ENCODE measurements around the gene CCND2. TPM values are rescaled to one million over a fixed set of nuclear protein-coding genes. Genes with fewer than 3 reads are reported as not detected.

Gene CCND2
- total and polyA plus RNA-seq, 2 of the 8 experiments (the other 6 are each of a cell fraction or from before 2014, with no cell fraction given), result 41.7 to 223 TPM

DNA sequence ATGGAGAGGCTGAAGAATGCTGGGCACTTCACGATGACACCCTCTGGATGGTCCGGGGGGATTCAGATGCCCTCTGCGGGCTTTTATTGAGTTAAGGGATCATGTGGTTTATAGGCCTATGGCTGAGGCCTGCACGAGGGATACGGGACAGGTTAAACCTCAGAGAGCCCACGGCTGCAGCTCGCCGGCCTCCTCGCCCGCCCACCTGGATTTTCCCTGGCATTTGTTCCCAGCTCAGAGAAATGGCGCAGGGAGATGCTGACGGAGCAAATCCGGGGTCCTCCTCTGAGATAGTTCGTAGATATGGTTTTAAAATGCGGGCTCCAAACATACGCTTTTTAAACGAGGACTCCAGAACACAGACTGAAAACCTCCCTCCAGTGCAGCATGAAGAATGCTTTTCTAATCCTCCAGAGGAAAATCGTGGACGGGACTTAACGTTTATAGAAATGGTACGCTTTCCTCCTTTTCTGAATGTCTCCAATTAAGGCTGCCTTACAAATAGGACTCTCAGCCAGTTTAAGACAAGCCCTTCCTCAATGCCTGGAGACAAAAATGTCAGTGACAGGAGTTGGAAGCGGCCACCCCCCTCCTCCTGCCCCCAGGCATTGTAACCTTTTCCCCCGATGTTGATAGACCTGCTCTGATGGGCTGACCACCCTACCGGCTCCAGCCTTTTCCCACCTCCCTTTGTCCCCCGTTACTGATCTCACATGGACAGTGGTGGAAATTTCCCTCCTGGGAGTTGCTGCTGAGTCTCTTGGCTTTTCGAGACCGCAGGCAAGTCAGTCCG lies 16.6 kb downstream of the CCND2 start (continued):
- TF ChIP-seq KDM4A (IDR thresholded peaks at IDR 0.05; ENCODE audit: low read depth, low read length, severe bottlenecking) (no peak), EP300 (IDR thresholded peaks at IDR 0.05; ENCODE audit: borderline replicate concordance in 1 of 2, low read depth in 2 of 2, low read length in 2 of 2) (no peak), YY1 (IDR thresholded peaks at IDR 0.05; ENCODE audit: low read depth, low read length) (no peak), TCF12 (IDR thresholded peaks at IDR 0.05; ENCODE audit: low read depth, low read length) (no peak), EGR1 (IDR thresholded peaks at IDR 0.05; ENCODE audit: borderline replicate concordance, low read depth, low read length) (no peak), RNF2 (IDR thresholded peaks at IDR 0.05; ENCODE audit: borderline replicate concordance, low read depth, low read length, missing control alignments, poor library complexity, severe bottlenecking) (no peak), CHD2 (IDR thresholded peaks at IDR 0.05; ENCODE audit: low read length) (no peak)
